Ovary (tissue), 3 donors: Measurements from ENCODE around the gene EXOSC3.

Experiments
- EP300 ChIP-seq: sonication (generic); formaldehyde crosslinking; IDR thresholded peaks from one replicate; pipeline ENCODE4 v1.6.1; 2017; ENCODE audit warnings: antibody characterized with exemption
- POLR2A ChIP-seq: fragments of 450-650 bp; IDR thresholded peaks from one replicate; pipeline ENCODE4 v1.6.1; 2017; ENCODE audit warnings: antibody characterized with exemption, mild to moderate bottlenecking, moderate library complexity
- TF ChIP-seq, protein P1 (sequence below), 3 donors: fragments of 450-650 bp in 2 of 3; fragments of 200-600 bp in 1 of 3; IDR thresholded peaks; one replicate each; pipeline versions ENCODE4 v1.5.1 to v1.8.0; 2016 to 2022; ENCODE audit warnings: antibody characterized with exemption in 3 of 3, mild to moderate bottlenecking in 1 of 3
- donor health status: DM: no; HTN: no; CAD: no.

DNA sequence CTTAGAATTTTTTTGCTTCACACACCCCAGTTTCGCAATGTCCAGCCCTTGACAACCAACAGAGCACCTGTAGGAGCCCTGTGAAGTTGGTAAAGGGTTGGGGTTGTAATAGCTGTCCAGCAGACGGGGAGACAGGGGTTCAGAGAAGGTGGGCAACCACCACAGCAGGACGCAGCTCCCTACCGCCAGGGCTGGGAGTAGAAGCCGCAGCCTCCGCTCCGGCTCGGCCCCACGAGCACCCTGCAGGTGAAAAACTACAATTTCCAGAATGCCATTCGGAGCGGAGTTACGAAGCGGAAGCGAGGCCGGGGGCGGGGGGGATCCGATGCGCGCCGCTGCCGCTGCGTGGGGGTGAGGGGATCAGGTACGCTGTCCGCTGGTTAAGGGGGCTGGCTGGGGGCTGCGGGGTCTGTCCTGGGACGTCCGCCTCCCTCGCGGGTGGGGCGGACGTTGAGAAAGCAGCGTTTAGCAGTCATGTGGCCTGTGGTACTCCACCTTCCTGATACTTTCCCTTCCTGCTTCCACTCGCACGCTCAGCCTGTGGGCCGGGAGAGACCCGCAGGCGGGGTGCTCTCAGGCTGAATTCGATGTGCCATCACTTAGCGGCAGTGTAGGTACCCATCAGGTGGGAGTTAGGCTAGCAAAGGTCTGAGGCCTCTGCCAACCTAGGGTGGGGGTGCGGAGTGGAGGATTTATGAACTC, 31.2 kb downstream of the EXOSC3 start, which contains the start of gene TRMT10B:
- TF ChIP-seq EP300 (no peak), POLR2A (no peak)
- TF ChIP-seq, protein P1, sequence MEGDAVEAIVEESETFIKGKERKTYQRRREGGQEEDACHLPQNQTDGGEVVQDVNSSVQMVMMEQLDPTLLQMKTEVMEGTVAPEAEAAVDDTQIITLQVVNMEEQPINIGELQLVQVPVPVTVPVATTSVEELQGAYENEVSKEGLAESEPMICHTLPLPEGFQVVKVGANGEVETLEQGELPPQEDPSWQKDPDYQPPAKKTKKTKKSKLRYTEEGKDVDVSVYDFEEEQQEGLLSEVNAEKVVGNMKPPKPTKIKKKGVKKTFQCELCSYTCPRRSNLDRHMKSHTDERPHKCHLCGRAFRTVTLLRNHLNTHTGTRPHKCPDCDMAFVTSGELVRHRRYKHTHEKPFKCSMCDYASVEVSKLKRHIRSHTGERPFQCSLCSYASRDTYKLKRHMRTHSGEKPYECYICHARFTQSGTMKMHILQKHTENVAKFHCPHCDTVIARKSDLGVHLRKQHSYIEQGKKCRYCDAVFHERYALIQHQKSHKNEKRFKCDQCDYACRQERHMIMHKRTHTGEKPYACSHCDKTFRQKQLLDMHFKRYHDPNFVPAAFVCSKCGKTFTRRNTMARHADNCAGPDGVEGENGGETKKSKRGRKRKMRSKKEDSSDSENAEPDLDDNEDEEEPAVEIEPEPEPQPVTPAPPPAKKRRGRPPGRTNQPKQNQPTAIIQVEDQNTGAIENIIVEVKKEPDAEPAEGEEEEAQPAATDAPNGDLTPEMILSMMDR (IDR thresholded peaks at IDR 0.05), result no peak
